Kidney (tissue), 14 donors: Measurements from ENCODE around the gene NAXE. TPM values are rescaled to one million over a fixed set of nuclear protein-coding genes. Genes with fewer than 3 reads are reported as not detected.
A peak's percentile ranks its signal among the peaks of the same experiment; 100 is the strongest.

Experiments used
- DNase-seq, 5 donors: peaks; one replicate each; pipeline ENCODE4 v3.0.0-alpha.2; 2013 to 2020
- FAIRE-seq: peaks from 2 replicates; lab custom pipeline; 2012; peaks lifted over from hg19 to GRCh38; lab: Jason Lieb, UNC
- H3K27ac ChIP-seq, 2 donors: one replicate each; pipeline ENCODE4 v1.7.0; 2013; ENCODE audit warnings: low read depth in 2 of 2, low read length in 2 of 2, inconsistent platforms in 1 of 2
- H3K27me3 ChIP-seq: one replicate; pipeline ENCODE4 v1.7.1; 2013; ENCODE audit warnings: low read length, inconsistent platforms; ENCODE audit not compliant: control insufficient read depth, insufficient read depth
- H3K36me3 ChIP-seq, 3 donors: one replicate each; pipeline versions ENCODE4 v1.7.0 to v1.7.1; 2013; ENCODE audit warnings: low read length in 3 of 3, control low read depth in 1 of 3, inconsistent platforms in 1 of 3; ENCODE audit not compliant: insufficient read depth in 3 of 3, control insufficient read depth in 2 of 3
- H3K4me1 ChIP-seq, 3 donors: one replicate each; pipeline versions ENCODE4 v1.7.0 to v1.7.1; 2013; ENCODE audit warnings: low read length in 3 of 3, inconsistent platforms in 1 of 3, low read depth in 1 of 3; ENCODE audit not compliant: control insufficient read depth in 2 of 3, insufficient read depth in 2 of 3
- H3K4me3 ChIP-seq, 3 donors: one replicate each; pipeline versions ENCODE4 v1.7.0 to v1.8.1; 2013; ENCODE audit warnings: low read length in 3 of 3, control low read depth in 1 of 3, inconsistent platforms in 1 of 3
- H3K9ac ChIP-seq, 3 donors: one replicate each; pipeline versions ENCODE4 v1.7.0 to v1.7.1; 2013; ENCODE audit warnings: low read length in 3 of 3, control low read depth in 1 of 3, inconsistent platforms in 1 of 3
- H3K9me3 ChIP-seq, 3 donors: one replicate each; pipeline versions ENCODE4 v1.7.0 to v1.7.1; 2013; ENCODE audit warnings: low read length in 3 of 3, control low read depth in 1 of 3, inconsistent platforms in 1 of 3; ENCODE audit not compliant: control insufficient read depth in 2 of 3, insufficient read depth in 1 of 3
- intact Hi-C: fragments of 100-400 bp; cut with DNase I; formaldehyde crosslinking; loops from one replicate; pipeline ENCODE4 v1.11.1; 2022
- polyA plus RNA-seq: library from polyadenylated mRNA; stranded (reverse); fragments of 350-450 nt; fragmentation: Illumina TruSeq; extraction: RNeasy Lipid Tissue Mini Kit (QIAGEN cat#74804); gene quantifications from one replicate; pipeline ENCODE4 v1.2.3, GENCODE V29; 2014; ENCODE audit warnings: low read depth, low replicate concordance; ENCODE audit not compliant: insufficient read depth
- total RNA-seq: library from RNA; stranded (reverse); fragmentation: NEBNext Ultra II Directional; extraction: Animal tissue kit (Norgen Biotek cat#: 25700); gene quantifications from one replicate; pipeline ENCODE4 v1.2.1, GENCODE V29; 2021
- TF ChIP-seq, protein P1 (sequence below): IDR thresholded peaks from 3 replicates; pipeline ENCODE4 v1.5.1; 2012; ENCODE audit warnings: mild to moderate bottlenecking, moderate library complexity, borderline replicate concordance; ENCODE audit not compliant: insufficient read depth; ENCODE audit errors: extremely low read depth
- donor health status: control.
- donor health status: control.
- donor health status: control.
- donor health status: control.
- donor health status: control.
- donor health status: DM: yes; HTN: yes; CAD: no.
- donor health status: Normal renal cell carcinoma (clear cell type).

The NAXE gene
- total and polyA plus RNA-seq, 2 donors from 2014 or later: 78.0 to 221 TPM

DNA sequence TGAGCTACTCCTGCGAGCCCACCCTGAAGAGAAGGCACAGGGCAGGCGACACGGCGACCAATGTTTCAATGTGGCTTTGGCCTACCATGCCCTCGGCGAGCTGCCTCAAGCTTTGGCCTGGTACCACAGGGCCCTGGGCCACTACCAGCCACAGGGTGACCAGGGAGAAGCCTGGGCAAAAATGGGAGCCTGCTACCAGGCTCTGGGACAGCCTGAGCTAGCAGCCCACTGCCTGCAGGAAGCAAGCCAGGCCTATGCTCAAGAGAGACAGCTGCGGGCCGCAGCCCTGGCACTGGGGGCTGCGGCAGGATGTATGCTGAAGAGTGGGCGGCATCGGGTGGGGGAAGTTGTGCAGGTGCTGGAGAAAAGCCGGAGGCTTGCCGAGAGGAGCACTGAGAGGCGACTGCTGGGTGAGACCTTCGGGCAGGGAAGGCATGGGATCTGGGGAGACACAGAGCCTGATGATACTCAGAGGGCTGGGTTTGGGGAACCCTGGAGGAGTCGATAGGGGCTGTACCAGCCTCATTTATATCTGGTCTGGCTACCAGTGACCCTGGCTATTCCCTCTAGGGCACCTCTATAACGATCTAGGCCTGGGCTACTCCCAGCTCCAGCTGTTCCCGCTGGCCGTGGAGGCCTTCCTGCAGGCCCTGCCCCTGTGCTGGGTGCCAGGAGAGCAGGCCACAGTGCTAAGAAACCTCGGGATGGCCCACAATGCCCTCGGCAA is 9.8 kb upstream of the NAXE start:
- TF ChIP-seq, protein P1, sequence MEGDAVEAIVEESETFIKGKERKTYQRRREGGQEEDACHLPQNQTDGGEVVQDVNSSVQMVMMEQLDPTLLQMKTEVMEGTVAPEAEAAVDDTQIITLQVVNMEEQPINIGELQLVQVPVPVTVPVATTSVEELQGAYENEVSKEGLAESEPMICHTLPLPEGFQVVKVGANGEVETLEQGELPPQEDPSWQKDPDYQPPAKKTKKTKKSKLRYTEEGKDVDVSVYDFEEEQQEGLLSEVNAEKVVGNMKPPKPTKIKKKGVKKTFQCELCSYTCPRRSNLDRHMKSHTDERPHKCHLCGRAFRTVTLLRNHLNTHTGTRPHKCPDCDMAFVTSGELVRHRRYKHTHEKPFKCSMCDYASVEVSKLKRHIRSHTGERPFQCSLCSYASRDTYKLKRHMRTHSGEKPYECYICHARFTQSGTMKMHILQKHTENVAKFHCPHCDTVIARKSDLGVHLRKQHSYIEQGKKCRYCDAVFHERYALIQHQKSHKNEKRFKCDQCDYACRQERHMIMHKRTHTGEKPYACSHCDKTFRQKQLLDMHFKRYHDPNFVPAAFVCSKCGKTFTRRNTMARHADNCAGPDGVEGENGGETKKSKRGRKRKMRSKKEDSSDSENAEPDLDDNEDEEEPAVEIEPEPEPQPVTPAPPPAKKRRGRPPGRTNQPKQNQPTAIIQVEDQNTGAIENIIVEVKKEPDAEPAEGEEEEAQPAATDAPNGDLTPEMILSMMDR: no peak
- intact Hi-C loops: no loop called here
- no peak for FAIRE-seq
- peak in 2 of 5 donors; percentile 32 to 55 for DNase-seq
- H3K27ac ChIP-seq: no peak overlapping the region
- no peaks in the 10 kb centered on the region for H3K36me3 ChIP-seq
- H3K27me3 ChIP-seq: no peaks in the 10 kb centered on the region
- H3K4me1 ChIP-seq: no peaks in the 10 kb centered on the region
- H3K9me3 ChIP-seq: no peaks in the 10 kb centered on the region
- no peak overlapping the region for H3K4me3 ChIP-seq
- H3K9ac ChIP-seq: no peak overlapping the region

DNA sequence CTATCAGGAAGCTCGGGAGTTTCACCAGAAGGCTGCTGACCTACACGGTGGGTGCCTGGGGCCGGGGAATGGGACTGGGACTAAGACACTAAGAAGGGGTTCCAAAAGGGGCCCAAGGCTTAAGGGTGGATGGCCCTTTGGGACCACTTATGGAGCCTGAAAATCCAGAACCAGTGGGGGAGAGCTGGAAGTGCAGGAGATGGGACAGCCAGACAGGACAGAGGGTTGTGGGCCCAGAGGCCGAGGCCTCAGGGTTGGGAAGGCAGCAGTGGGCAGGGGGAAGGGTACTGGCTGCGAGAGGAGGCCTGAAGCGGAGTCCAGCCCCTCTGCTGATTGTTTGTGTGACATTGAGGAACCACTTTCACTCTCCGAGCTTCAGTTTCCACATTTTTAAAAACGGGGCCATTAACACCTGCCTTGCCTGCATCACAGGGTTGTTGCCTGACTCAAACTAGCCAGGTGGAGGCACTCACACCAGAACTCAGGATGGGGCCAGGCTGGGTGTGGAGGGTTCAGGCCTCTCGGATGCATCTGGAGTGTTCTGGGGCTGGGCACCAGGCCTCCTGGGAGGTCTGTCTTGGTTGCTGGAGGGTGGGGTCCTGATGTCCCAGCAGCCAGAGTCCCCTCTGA is 9.1 kb upstream of the NAXE start:
- Histone ChIP-seq H3K9ac (no peak overlapping the region), H3K36me3 (no peaks in the 10 kb centered on the region), H3K4me1 (no peaks in the 10 kb centered on the region), H3K4me3 (no peak overlapping the region), H3K27me3 (no peaks in the 10 kb centered on the region), H3K27ac (no peak overlapping the region), H3K9me3 (no peaks in the 10 kb centered on the region)
- TF ChIP-seq, protein P1: no peak
- no peak for FAIRE-seq
- no peak for DNase-seq
- intact Hi-C loops: no loop called here

DNA sequence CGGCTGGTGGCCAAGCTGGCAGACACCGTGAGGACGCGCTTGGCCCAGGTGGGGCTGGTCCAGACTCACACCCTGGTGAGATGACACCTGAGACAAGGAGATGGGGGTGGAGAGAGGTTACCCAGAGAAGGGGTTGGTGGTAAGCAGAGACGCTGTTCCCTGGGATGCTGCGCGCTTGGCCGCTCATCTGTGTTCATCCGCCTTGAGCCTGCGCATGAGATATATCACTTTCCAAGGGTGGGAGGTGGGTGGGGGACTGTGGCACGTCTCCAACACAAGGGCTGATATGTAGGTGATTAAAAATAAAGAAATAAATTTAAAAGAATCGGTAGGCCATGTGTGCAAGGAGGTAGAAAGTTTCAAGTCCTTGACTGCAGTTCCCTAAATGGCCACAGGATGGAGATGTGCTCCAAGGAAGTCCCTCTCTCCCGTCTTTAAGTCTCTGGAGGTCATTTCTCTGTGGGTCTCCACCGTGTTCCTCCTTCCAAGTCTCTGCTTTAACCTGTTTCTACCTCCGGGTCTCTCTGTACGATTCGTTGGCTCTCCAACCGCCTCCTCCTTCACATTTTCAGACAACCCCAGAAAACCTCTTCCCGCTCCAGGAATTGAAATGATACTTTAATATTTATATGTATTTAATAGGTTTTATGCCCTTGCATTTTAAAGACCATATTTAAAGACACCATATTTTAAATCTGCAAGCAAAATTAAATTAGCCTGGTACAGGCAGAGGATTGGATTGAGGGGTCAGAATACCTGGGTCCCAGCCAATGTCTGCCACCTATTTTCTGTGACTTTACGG is 7.6 kb upstream of the NAXE start:
- TF ChIP-seq, protein P1: peak; percentile 96
- DNase-seq: peak in 4 of 5 donors; percentile 86 to 94 (median 92)
- FAIRE-seq: no peak
- Histone ChIP-seq H3K27me3 (no peaks in the 10 kb centered on the region), H3K4me1 (no peaks in the 10 kb centered on the region), H3K27ac (no peak overlapping the region), H3K9ac (no peak overlapping the region), H3K9me3 (no peaks in the 10 kb centered on the region), H3K4me3 (no peak overlapping the region), H3K36me3 (no peaks in the 10 kb centered on the region)
- intact Hi-C loops: no loop called here
